Spleen (tissue), 11 donors: ENCODE measurements around the gene ATP9A. TPM values are rescaled to one million over a fixed set of nuclear protein-coding genes. Genes with fewer than 3 reads are reported as not detected.
"Not testable (repeated sequence)": the region's sequence is repeated elsewhere in the genome, so short reads cannot be mapped to it uniquely, and the experiment has no call there.

Experiments
- DNase-seq: peaks from one replicate; pipeline ENCODE4 v3.0.0-alpha.2; 2020
- H3K27ac ChIP-seq, 8 donors: fragments of 200-600 bp; sonication (generic) in 7 of 8; 1 replicate in 4 of 8; 2 replicates in 4 of 8; pipeline versions ENCODE4 v1.5.0 to v1.8.0; 2016 to 2021; ENCODE audit warnings: inconsistent platforms in 4 of 8, mild to moderate bottlenecking in 4 of 8, moderate library complexity in 1 of 8
- H3K27me3 ChIP-seq, 7 donors: fragments of 200-600 bp; sonication (generic) in 6 of 7; replicated peaks in 1 of 7; 1 replicate in 4 of 7; 2 replicates in 3 of 7; pipeline versions ENCODE4 v1.5.0 to v1.8.0; 2016 to 2021; ENCODE audit warnings: inconsistent platforms in 3 of 7, mild to moderate bottlenecking in 1 of 7
- H3K36me3 ChIP-seq, 6 donors: fragments of 200-600 bp; sonication (generic) in 5 of 6; 1 replicate in 4 of 6; 2 replicates in 2 of 6; pipeline versions ENCODE4 v1.5.0 to v1.8.0; 2016 to 2021; ENCODE audit warnings: inconsistent platforms in 2 of 6
- H3K4me1 ChIP-seq, 6 donors: fragments of 200-600 bp; sonication (generic) in 5 of 6; 1 replicate in 3 of 6; 2 replicates in 3 of 6; pipeline versions ENCODE4 v1.5.0 to v1.8.0; 2016 to 2021; ENCODE audit warnings: inconsistent platforms in 3 of 6
- H3K4me3 ChIP-seq, 8 donors: fragments of 200-600 bp; sonication (generic) in 7 of 8; 1 replicate in 4 of 8; 2 replicates in 4 of 8; pipeline versions ENCODE4 v1.5.0 to v1.8.0; 2016 to 2021; ENCODE audit warnings: inconsistent platforms in 4 of 8, mild to moderate bottlenecking in 4 of 8, moderate library complexity in 2 of 8
- H3K9me3 ChIP-seq, 8 donors: fragments of 200-600 bp; sonication (generic) in 7 of 8; 1 replicate in 4 of 8; 2 replicates in 4 of 8; pipeline versions ENCODE4 v1.5.0 to v1.8.0; 2016 to 2021; ENCODE audit warnings: inconsistent platforms in 4 of 8
- CTCF ChIP-seq, 11 experiments: fragments of 200-600 bp in 7 of 11; fragments of 450-650 bp in 4 of 11; sonication (generic) in 4 of 11; IDR thresholded peaks in 8 of 11; conservative IDR thresholded peaks in 3 of 11; 1 replicate in 7 of 11; 2 replicates in 4 of 11; pipeline versions ENCODE4 v1.4.0 to v1.8.0; 2016 to 2021; ENCODE audit warnings: antibody characterized with exemption in 11 of 11, inconsistent platforms in 4 of 11, mild to moderate bottlenecking in 1 of 11
- POLR2A ChIP-seq, 3 donors: fragments of 450-650 bp; IDR thresholded peaks; one replicate each; pipeline ENCODE4 v1.5.1; 2017; ENCODE audit warnings: antibody characterized with exemption in 3 of 3, mild to moderate bottlenecking in 1 of 3
- POLR2AphosphoS5 ChIP-seq, 3 donors: sonication (generic); formaldehyde crosslinking; IDR thresholded peaks; one replicate each; pipeline ENCODE4 v1.5.1; 2017; ENCODE audit warnings: antibody characterized with exemption in 3 of 3
- WGBS, 5 donors: extraction: QIAGEN DNeasy Blood & Tissue Kit in 3 of 5; methylation state at CpG; one replicate each; pipeline versions ENCODE4 v1.1.5 to v1.1.7; 2013 to 2018; 5-methylcytosine and 5-hydroxymethylcytosine counted together
- intact Hi-C: fragments of 100-400 bp; cut with DNase I; formaldehyde crosslinking; loops from one replicate; pipeline ENCODE4 v1.15.0; 2023; ENCODE audit warnings: low total_unique reads
- polyA plus RNA-seq, 3 donors: library from polyadenylated mRNA; stranded (reverse); fragments of 200-250 nt; gene quantifications; one replicate each; pipeline ENCODE4 v1.2.1, GENCODE V29; 2013
- total RNA-seq, 7 donors: library from RNA; depleted of rRNA in 3 of 7; stranded (reverse); fragments of >200 nt in 3 of 7; fragmentation: NEBNext Ultra II Directional in 4 of 7; extraction: Animal tissue kit (Norgen Biotek cat#: 25700) in 4 of 7; gene quantifications; one replicate each; pipeline versions ENCODE4 v1.1.0 to v1.2.1, GENCODE V29; 2016 to 2021
- donor health status: healthy with polysubstance abuse.
- donor health status: DM: no; HTN: no; CAD: no; lungs with moderate emphysema.
- donor health status: DM: no; HTN: no; CAD: no.
- donor health status: Bipolar disorder and iron deficiency.
- donor health status: healthy.
- donor health status: DM: no; HTN: no; CAD: no.
- donor health status: DM: yes; HTN: yes; CAD: no.

Gene ATP9A
- total and polyA plus RNA-seq, 10 donors, result 0.37 to 11.5 (median 7.6) TPM

DNA sequence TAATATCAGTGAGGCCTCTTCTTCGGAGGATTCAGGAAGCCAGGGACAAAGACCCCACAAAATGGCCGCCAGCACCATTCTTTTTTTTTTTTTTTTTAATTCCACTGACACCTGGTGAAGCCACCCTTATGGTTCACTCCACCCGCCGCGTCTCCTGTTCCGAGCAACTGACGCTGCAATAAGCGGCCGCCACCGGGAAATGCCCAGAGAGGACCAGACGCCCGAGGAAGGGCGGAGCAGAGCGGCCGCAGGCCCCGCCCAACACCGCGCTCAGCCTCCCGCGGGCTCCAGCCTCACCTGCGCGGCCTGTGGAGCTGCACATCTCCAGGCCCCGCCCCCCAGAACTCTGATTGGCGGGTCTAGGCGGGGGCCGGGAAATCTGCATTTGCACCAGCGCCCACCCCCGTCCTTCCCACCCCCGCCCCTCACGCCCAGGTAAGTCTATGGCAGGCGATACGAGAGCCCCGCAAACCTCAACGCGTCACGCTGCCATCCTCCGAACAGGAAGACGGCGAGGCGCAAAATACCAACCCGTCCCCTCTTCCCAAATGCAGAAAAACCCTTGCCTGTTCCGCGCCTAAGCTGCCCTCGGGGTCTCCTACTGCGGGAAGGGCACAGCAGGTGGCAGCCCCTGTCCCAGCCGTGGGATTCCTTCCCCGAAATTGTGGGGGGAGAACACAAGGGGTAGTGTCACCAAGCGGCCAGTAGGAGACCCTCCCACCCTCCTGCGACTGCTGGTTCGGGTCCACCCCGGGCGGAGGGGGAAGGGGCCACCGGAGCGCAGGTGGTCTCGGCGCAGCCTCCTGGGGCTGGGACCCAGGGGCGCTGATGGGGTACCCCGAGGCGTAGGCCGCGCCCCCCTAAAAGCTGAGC is 960 bp downstream of the ATP9A start:
- Histone ChIP-seq H3K27me3 (peaks cover 0 to 64% (median 12%) of the 10 kb centered on the region in 7 donors), H3K9me3 (no peaks in the 10 kb centered on the region), H3K4me1 (peaks cover 0 to 38% (median 16%) of the 10 kb centered on the region in 6 donors), H3K4me3 (peak overlapping the region; percentile 35 to 75 (median 57)), H3K36me3 (no peaks in the 10 kb centered on the region), H3K27ac (peak overlapping the region in 5 of 8 donors; percentile 22 to 80 (median 66))
- 0 to 2% (median 1%) methylated on average over 22 to 61 of the region's 61 CpGs for WGBS, 5 donors
- intact Hi-C loops, result no loop called here
- peak; percentile 92 for DNase-seq
- TF ChIP-seq CTCF (IDR thresholded peaks at IDR 0.05 in 8 of 11, conservative IDR thresholded peaks at IDR 0.05 in 3 of 11), result peak in 2 of 11 experiments; percentile 10 to 17
- peak in 2 of 3 donors; percentile 40 to 56 for TF ChIP-seq POLR2AphosphoS5 (IDR thresholded peaks at IDR 0.05)
- no peak for TF ChIP-seq POLR2A (IDR thresholded peaks at IDR 0.05)

- Histone ChIP-seq H3K27me3 (peaks cover 0 to 47% (median 12%) of the 10 kb centered on the region in 7 donors), H3K27ac (peak overlapping the region in 1 of 8 donors; percentile 75), H3K4me1 (peaks cover 0 to 38% (median 16%) of the 10 kb centered on the region in 6 donors)
- H3K9me3 ChIP-seq, intact Hi-C loops, DNase-seq, H3K36me3 ChIP-seq, H3K4me3 ChIP-seq: not testable (repeated sequence)
- 89 to 96% (median 92%) methylated on average over 10 of the region's 10 CpGs for WGBS, 5 donors
Measured at GRCh38 chr20:51765381-51765780, 2.8 kb downstream of the ATP9A start.

DNA sequence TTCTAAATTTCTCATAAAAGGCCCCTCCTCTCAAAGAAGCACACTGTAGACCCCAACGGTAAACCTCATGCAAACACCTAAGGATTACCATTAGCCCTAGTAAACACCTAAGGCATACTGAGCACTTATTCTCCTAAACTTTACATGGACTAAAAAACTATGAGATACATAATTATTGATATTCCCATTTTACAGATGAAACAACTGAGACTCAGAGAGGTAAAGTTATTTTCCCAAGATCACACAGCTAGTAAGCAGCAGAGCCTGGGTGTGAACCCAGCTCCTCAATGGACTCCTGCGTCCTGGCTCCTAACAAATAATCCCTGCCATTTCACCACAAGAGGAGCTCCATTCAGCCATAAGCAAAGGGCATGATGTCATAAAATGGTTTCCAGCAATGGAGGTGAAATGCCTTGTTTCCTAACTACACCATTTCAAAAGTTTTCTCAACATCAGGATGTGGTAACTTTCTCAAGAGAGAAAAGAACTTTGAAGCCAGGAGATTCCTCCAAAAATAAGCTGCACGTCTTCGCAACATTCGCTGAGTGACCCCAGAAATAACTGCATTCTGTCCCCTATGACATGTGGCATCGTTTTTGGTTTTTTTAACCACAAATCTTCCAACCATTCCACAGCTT is 4.1 kb downstream of the ATP9A start:
- intact Hi-C loops, result no loop called here
- Histone ChIP-seq H3K36me3 (peaks cover 0 to 4% (median 0%) of the 10 kb centered on the region in 6 donors), H3K4me1 (peaks cover 0 to 30% (median 16%) of the 10 kb centered on the region in 6 donors), H3K27me3 (peaks cover 0 to 34% (median 12%) of the 10 kb centered on the region in 7 donors), H3K27ac (peak overlapping the region in 5 of 8 donors; percentile 15 to 75 (median 52)), H3K9me3 (no peaks in the 10 kb centered on the region), H3K4me3 (no peak overlapping the region)
- TF ChIP-seq CTCF (IDR thresholded peaks at IDR 0.05 in 8 of 11, conservative IDR thresholded peaks at IDR 0.05 in 3 of 11), result no peak
- TF ChIP-seq POLR2A (IDR thresholded peaks at IDR 0.05), result no peak
- TF ChIP-seq POLR2AphosphoS5 (IDR thresholded peaks at IDR 0.05), result no peak
- WGBS, 5 donors, result 56 to 78% (median 71%) methylated on average over 6 of the region's 6 CpGs
- DNase-seq, result no peak

- 72 to 85% (median 73%) methylated on average over 13 to 14 of the region's 14 CpGs for WGBS, 5 donors
- no peaks in the 10 kb centered on the region for H3K9me3 ChIP-seq
- H3K36me3 ChIP-seq, result peaks cover 0 to 4% (median 0%) of the 10 kb centered on the region in 6 donors
- TF ChIP-seq POLR2A (IDR thresholded peaks at IDR 0.05), result no peak
- TF ChIP-seq CTCF (IDR thresholded peaks at IDR 0.05 in 8 of 11, conservative IDR thresholded peaks at IDR 0.05 in 3 of 11), result no peak
- H3K4me1 ChIP-seq, result peaks cover 0 to 4% (median 0%) of the 10 kb centered on the region in 6 donors
- H3K27me3 ChIP-seq, result peaks cover 0 to 7% (median 0%) of the 10 kb centered on the region in 7 donors
- no peak overlapping the region for H3K27ac ChIP-seq
- no peak for DNase-seq
- H3K4me3 ChIP-seq, result no peak overlapping the region
- intact Hi-C loops, result no loop called here
Measured at GRCh38 chr20:51760905-51761546, 7.2 kb downstream of the ATP9A start.
